Kidney epithelial cell (primary cell): ENCODE results near the gene NGEF. TPM values are rescaled to one million over a fixed set of nuclear protein-coding genes. Genes with fewer than 3 reads are reported as not detected.

Experiments
- DNase-seq: peaks from one replicate; pipeline ENCODE4 v3.0.0-alpha.2; 2010; ENCODE audit warnings: low read depth
- H3K27me3 ChIP-seq: 2 replicates; pipeline ENCODE4 v1.6.0; 2011; ENCODE audit warnings: low read length; ENCODE audit not compliant: control insufficient read depth, insufficient read depth
- H3K36me3 ChIP-seq: 2 replicates; pipeline ENCODE4 v1.5.1; 2011; ENCODE audit warnings: low read length; ENCODE audit not compliant: control insufficient read depth, insufficient read depth
- H3K4me3 ChIP-seq: 2 replicates; pipeline ENCODE4 v1.5.1; 2011; ENCODE audit warnings: low read depth, mild to moderate bottlenecking, control low read depth, low read length
- total RNA-seq: library from RNA; depleted of rRNA; stranded (reverse); fragments of >200 nt; gene quantifications from 2 replicates; pipeline ENCODE4 v1.2.3, GENCODE V29; 2015
- TF ChIP-seq, protein P1 (sequence below): IDR thresholded peaks from 2 replicates; pipeline ENCODE4 v1.5.1; 2011; ENCODE audit warnings: mild to moderate bottlenecking, moderate library complexity, low read length, control low read depth, inconsistent platforms; ENCODE audit not compliant: insufficient read depth, poor library complexity, severe bottlenecking

NGEF gene
- total RNA-seq, 1 donor from 2014 or later = 2.5 TPM

GRCh38 chr2:232842689-232843088 is 170.4 kb downstream of the NGEF start:
- Histone ChIP-seq H3K36me3 (no peaks in the 10 kb centered on the region), H3K27me3 (no peaks in the 10 kb centered on the region)

GRCh38 chr2:232839411-232840079 is 173.5 kb downstream of the NGEF start:
- Histone ChIP-seq H3K27me3 (no peaks in the 10 kb centered on the region), H3K4me3 (no peak overlapping the region), H3K36me3 (no peaks in the 10 kb centered on the region)
- TF ChIP-seq, protein P1, sequence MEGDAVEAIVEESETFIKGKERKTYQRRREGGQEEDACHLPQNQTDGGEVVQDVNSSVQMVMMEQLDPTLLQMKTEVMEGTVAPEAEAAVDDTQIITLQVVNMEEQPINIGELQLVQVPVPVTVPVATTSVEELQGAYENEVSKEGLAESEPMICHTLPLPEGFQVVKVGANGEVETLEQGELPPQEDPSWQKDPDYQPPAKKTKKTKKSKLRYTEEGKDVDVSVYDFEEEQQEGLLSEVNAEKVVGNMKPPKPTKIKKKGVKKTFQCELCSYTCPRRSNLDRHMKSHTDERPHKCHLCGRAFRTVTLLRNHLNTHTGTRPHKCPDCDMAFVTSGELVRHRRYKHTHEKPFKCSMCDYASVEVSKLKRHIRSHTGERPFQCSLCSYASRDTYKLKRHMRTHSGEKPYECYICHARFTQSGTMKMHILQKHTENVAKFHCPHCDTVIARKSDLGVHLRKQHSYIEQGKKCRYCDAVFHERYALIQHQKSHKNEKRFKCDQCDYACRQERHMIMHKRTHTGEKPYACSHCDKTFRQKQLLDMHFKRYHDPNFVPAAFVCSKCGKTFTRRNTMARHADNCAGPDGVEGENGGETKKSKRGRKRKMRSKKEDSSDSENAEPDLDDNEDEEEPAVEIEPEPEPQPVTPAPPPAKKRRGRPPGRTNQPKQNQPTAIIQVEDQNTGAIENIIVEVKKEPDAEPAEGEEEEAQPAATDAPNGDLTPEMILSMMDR = no peak
- DNase-seq = no peak

More at GRCh38 chr2:232842689-232843088, 170.4 kb downstream of the NGEF start:
- no peak for DNase-seq
- no peak overlapping the region for H3K4me3 ChIP-seq
- TF ChIP-seq, protein P1 = no peak

DNA sequence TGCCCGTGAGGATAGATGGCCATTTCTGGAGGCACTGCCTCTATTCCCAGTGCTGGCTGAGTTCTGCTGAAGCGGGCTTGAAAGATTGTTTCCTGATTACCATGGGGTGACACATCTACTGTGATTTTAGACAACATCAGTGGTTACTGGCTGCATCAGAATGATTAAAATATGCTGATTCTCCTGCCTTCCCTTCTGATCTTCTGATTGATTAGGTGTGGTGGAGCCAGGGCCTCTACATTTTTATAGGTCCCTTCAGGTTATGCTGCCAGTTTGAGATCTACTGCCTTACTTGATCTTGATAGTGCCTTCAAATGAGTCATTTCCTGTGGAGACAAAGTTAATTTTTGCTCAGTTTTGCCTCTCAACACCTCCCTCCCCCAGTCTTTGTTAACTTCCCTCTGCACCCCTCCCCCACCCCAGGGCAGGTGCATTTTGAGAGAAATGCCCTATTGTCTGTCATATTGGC is 174.6 kb downstream of the NGEF start:
- peaks cover 3% of the 10 kb centered on the region for H3K36me3 ChIP-seq
- no peak overlapping the region for H3K4me3 ChIP-seq
- H3K27me3 ChIP-seq = no peaks in the 10 kb centered on the region
- DNase-seq = no peak
- TF ChIP-seq, protein P1 = no peak

DNA sequence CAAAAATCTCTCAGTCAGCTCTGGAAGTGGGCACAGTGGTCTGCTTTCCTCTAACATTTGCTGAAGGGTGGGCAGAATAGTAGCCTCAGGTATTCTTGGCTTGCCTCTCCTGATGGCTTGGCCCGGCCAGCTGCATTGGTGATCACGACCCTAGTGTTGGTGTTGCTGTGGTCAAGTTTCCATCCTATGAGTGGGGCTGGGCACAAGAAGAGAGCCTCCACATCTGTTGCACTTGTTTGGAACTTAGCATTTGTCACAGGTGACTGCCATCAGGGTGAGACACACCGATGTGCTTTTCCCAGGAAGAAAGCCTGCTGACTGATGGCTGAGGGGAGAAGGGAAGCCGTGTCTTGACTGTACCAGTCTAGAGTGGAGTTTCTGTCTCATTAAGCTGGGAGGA is 176.1 kb downstream of the NGEF start:
- DNase-seq = no peak
- Histone ChIP-seq H3K4me3 (no peak overlapping the region), H3K36me3 (peaks cover 5% of the 10 kb centered on the region), H3K27me3 (no peaks in the 10 kb centered on the region)
- TF ChIP-seq, protein P1 = no peak

DNA sequence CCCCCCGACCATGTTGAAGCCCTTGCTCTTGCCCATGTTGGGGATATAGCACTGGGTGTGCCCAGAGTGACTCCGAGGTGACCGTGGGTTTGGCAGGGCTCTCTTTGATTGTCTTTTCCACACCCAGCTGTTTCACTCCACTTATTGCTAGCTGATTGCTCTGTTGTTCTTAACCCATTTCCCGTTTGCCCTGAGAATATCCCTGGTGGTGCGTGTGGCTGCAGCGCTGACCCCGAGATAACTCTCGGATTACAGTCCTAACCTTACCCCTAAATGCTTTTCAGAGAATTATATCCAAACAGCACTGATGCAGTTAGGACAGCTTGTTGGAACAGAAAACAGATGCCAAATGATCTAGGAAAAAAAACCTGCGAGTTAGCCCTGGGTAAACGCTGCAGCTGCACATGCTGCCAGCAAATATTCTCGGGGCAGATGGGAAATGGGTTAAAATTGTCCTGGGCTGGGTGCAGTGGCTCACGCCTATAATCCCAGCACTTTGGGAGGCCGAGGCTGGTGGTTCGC is 177.3 kb downstream of the NGEF start:
- TF ChIP-seq, protein P1 = no peak
- Histone ChIP-seq H3K27me3 (no peaks in the 10 kb centered on the region), H3K4me3 (no peak overlapping the region), H3K36me3 (peaks cover 6% of the 10 kb centered on the region)
- DNase-seq = no peak
